IPS-11a (cell line): ENCODE measurements around the gene VIPR2.
"Not testable (repeated sequence)": the region's sequence is repeated elsewhere in the genome, so short reads cannot be mapped to it uniquely, and the experiment has no call there.

Source experiments
- H3K4me3 ChIP-seq: one replicate; pipeline ENCODE4 v1.5.1; 2013; ENCODE audit warnings: low read depth, low read length, control low read depth

The VIPR2 gene, protein sequence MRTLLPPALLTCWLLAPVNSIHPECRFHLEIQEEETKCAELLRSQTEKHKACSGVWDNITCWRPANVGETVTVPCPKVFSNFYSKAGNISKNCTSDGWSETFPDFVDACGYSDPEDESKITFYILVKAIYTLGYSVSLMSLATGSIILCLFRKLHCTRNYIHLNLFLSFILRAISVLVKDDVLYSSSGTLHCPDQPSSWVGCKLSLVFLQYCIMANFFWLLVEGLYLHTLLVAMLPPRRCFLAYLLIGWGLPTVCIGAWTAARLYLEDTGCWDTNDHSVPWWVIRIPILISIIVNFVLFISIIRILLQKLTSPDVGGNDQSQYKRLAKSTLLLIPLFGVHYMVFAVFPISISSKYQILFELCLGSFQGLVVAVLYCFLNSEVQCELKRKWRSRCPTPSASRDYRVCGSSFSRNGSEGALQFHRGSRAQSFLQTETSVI

DNA sequence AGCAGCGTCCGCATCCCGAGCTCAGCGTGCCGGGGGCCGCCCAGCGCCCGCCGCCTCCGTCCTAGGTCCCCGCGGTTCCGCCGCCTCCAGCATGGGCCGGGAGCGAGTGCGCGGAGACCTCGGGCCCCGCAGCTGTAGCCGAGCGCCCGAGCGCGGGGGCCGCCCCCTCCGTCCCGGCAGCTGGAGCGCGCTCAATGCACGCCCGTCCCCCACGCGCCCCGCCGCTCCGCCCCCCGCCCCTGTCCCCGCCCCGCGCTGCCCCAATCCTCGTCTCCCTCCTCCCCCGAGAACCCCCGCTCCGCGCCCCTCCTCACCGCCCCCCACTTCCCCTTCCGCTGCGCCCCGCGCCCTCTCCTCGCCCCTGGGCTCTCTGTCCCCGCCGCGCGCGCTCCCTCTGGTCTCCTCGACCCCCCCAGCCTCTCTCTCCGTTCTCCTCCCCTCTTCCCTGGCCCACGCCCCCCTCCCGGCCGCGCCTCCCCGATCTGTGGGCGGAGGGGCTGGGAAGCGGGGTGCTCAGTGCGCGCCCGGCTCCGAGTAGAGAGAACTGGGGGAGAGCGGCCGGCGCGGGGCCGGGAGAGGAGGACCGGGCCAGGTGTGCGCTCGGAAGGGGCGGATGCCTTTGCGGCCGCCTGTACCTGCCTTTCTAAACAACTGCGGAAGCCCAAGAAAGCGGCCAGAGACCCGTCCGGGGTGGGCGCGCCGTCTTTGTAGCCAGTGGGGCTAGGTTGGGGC is at the start of gene VIPR2:
TSS of gene VIPR2 (minus strand) at position 110 of the 732 bp plus-strand sequence. CDS start at position 14, 96 bp downstream.
- peak within 1 kb of the TSS; percentile 46 for H3K4me3 ChIP-seq

- no peak overlapping the region for H3K4me3 ChIP-seq
Measured at GRCh38 chr7:159193543-159194090, 49.0 kb upstream of the VIPR2 start.

GRCh38 chr7:159192725-159193453 is 48.2 kb upstream of the VIPR2 start:
- H3K4me3 ChIP-seq = no peak overlapping the region

- H3K4me3 ChIP-seq = no peak overlapping the region
Measured at GRCh38 chr7:159192013-159192412, 47.3 kb upstream of the VIPR2 start.

GRCh38 chr7:159191236-159191635 is 46.6 kb upstream of the VIPR2 start:
- no peak overlapping the region for H3K4me3 ChIP-seq

DNA sequence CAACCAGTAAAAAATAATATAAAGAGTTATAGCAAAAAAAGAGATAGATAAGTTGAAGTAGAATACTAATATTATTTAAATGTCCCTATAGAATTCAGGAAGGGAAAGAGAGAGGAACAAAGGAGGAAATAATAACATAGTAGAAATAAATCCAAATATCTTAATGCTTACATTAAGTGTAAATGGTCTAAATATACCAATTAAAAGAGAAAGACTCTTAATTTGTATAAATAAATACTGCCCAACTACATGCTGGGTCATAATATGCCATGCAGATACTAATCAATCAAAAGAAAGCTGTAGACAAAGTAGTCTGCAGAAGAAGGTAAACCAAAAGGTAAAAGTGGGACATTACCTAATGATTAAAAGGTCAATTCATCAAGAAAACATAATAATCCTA is 43.3 kb upstream of the VIPR2 start:
- no peak overlapping the region for H3K4me3 ChIP-seq

DNA sequence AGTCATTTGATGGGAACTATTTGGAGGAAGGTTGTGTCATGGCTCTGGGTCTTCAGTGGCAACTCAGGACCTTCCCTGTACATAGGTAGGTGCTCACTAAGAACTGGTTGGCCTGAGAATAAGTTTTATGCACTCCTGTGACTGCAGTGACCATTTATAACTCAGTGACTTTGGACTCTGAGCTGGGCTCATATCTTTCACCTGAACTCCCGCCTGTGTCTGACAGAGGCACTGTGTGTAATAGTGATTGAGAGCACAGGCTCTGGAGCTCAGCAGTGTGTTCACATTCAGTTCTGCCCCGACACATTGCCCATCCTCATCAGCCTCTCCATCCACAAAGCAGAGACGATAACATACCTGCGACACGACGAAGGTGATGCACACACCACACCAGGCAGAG is 34.6 kb upstream of the VIPR2 start:
- no peak overlapping the region for H3K4me3 ChIP-seq

- H3K4me3 ChIP-seq = no peak overlapping the region
Measured at GRCh38 chr7:159177284-159177953, 32.8 kb upstream of the VIPR2 start.

GRCh38 chr7:159175792-159176191 is 31.1 kb upstream of the VIPR2 start:
- H3K4me3 ChIP-seq = no peak overlapping the region

DNA sequence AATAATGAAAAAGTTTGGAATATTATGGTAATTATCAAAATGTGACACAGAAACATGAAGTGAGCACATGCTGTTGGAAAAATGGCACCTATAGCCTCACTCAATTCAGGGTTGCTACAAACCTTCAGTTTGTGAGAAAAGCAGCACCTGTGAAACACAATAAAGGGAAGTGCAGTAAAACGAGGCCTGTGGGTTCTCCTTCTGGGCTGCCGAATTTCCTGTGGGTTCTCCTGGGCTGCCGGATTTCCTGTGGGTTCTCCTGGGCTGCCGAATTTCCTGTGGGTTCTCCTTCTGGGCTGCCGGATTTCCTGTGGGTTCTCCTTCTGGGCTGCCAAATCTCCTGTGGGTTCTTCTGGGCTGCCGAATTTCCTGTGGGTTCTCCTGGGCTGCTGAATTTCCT is 30.4 kb upstream of the VIPR2 start:
- H3K4me3 ChIP-seq = not testable (repeated sequence)

- no peak overlapping the region for H3K4me3 ChIP-seq
Measured at GRCh38 chr7:159172400-159172799, 27.7 kb upstream of the VIPR2 start.

DNA sequence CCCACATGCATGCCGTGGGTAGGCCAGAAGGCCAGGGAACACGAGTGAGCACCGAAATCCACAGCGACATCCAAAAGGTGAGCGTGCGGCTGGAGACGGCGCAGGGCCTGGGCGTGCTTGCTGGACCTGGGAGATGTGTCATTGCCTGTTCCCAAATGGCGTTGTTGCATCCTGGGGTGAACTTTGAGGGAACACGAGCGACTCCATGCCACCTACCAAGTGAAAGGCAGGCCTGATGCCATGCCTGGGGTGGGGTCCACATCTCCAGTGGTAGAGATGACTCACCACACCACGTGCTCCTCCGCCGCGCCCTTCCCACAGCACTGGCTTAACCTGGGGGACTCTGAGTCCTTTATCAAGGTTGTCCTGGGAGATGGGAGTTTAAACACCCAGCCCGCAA is 24.7 kb upstream of the VIPR2 start:
- no peak overlapping the region for H3K4me3 ChIP-seq

DNA sequence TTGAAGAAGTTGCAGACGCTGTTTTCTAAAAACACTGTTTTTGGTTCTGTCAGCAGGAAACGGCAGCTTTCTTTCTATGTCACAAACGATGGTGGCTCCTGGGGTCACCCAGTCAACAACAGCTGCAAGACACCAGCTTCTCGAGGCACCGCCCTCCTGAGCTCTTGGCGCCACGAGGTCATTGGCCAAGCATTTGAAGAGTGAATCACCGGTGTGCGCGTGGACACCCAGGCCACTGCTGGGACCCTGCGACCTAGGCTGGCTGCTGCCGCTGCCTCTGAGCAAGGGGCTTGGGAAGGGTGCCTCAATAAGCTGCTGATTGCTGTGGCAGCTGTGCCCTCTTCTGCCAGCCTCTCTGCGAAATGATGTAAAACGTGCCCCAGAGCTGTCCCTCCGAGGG is 22.5 kb upstream of the VIPR2 start:
- H3K4me3 ChIP-seq = no peak overlapping the region

GRCh38 chr7:159166530-159166929 is 21.9 kb upstream of the VIPR2 start:
- H3K4me3 ChIP-seq = no peak overlapping the region

GRCh38 chr7:159165352-159165751 is 20.7 kb upstream of the VIPR2 start:
- no peak overlapping the region for H3K4me3 ChIP-seq

GRCh38 chr7:159163703-159164301 is 19.1 kb upstream of the VIPR2 start:
- not testable (repeated sequence) for H3K4me3 ChIP-seq

DNA sequence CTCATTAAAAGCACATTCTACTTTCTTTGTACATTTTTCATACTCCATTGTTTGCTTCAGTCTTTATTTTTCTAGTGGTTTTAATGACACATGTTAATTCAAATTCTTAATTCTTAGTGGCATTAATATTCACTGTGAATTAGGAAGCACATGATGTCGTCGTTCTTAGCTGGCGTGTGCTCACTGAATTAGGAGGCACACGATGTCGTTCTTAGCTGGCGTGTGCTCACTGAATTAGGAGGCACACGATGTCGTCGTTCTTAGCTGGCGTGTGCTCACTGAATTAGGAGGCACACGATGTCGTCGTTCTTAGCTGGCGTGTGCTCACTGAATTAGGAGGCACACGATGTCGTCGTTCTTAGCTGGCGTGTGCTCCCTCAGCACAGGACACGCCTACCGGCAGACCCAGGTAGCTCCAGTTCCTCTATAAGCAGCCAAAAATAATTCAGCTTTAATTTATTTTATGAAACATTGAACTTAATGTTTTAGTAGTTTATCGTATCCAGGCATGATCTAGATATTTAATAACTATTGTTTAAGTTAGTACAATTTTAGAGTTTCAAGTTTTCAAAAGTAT is 17.5 kb upstream of the VIPR2 start:
- H3K4me3 ChIP-seq = not testable (repeated sequence)

- no peak overlapping the region for H3K4me3 ChIP-seq
Measured at GRCh38 chr7:159160450-159160849, 15.8 kb upstream of the VIPR2 start.

GRCh38 chr7:159159731-159160130 is 15.1 kb upstream of the VIPR2 start:
- no peak overlapping the region for H3K4me3 ChIP-seq

DNA sequence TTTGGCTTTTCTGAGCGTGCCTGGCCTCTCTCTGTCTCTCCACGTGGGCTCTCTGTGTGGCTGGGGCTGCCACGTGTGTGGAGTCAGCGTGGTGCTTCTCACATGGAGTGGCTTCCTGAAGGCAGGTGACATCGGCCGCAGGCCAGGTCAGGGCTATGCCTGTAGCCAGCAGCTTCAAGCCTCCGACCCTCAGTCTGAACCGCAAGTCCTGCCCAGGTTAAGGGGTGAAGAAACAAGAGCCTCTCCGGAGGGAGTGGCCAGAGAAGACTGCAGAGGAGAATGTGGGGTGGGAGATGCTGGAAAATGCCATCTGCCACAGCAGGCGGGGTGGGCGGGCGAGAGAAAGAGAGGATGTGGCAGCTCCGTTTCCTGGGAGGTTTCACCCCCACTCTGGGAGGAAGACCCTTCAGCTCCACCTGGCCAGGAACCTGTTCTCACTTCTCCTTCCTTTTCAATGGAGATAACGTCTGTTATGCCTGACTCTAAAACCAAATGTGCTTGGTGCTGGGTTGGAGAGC is 14.3 kb upstream of the VIPR2 start:
- H3K4me3 ChIP-seq = no peak overlapping the region
